RWPE2 (cell line): ENCODE results near the gene C1orf74.

Experiments
- ATAC-seq: fragments of 200-7000 bp; cut with Tn5 transposase; 3 replicates; pipeline ENCODE4 v1.9.1; 2021; ENCODE audit warnings: low read depth
- DNase-seq: peaks from one replicate; pipeline ENCODE4 v3.0.0-alpha.2; 2020; ENCODE audit warnings: low spot score
- H3K27ac ChIP-seq: fragments of 450-650 bp; 2 replicates; pipeline ENCODE4 v1.5.1; 2017; ENCODE audit warnings: mild to moderate bottlenecking; ENCODE audit not compliant: poor library complexity, severe bottlenecking
- H3K27me3 ChIP-seq: fragments of 250-450 bp; sonication (Bioruptor Pico); 2 replicates; pipeline ENCODE4 v1.5.1; 2021; ENCODE audit warnings: mild to moderate bottlenecking, moderate library complexity; ENCODE audit not compliant: insufficient read depth, poor library complexity, severe bottlenecking
- H3K36me3 ChIP-seq: fragments of 250-450 bp; sonication (Bioruptor Pico); 2 replicates; pipeline ENCODE4 v1.5.1; 2020; ENCODE audit warnings: low read depth, mild to moderate bottlenecking, moderate library complexity
- H3K4me1 ChIP-seq: fragments of 250-450 bp; sonication (Bioruptor Pico); 2 replicates; pipeline ENCODE4 v1.5.1; 2021; ENCODE audit warnings: mild to moderate bottlenecking, moderate library complexity; ENCODE audit not compliant: insufficient read depth, poor library complexity, severe bottlenecking
- H3K4me3 ChIP-seq: fragments of 250-450 bp; sonication (Bioruptor Pico); 2 replicates; pipeline ENCODE4 v1.5.1; 2021; ENCODE audit warnings: mild to moderate bottlenecking, moderate library complexity; ENCODE audit not compliant: severe bottlenecking
- H3K9me3 ChIP-seq: fragments of 250-450 bp; sonication (Bioruptor Pico); 2 replicates; pipeline ENCODE4 v1.5.1; 2021; ENCODE audit warnings: mild to moderate bottlenecking, moderate library complexity; ENCODE audit not compliant: severe bottlenecking
- TF ChIP-seq, protein P1 (sequence below): fragments of 450-650 bp; IDR thresholded peaks from one replicate; pipeline ENCODE4 v1.5.1; 2017; ENCODE audit warnings: mild to moderate bottlenecking, moderate library complexity; ENCODE audit not compliant: poor library complexity, severe bottlenecking

Gene C1orf74

DNA sequence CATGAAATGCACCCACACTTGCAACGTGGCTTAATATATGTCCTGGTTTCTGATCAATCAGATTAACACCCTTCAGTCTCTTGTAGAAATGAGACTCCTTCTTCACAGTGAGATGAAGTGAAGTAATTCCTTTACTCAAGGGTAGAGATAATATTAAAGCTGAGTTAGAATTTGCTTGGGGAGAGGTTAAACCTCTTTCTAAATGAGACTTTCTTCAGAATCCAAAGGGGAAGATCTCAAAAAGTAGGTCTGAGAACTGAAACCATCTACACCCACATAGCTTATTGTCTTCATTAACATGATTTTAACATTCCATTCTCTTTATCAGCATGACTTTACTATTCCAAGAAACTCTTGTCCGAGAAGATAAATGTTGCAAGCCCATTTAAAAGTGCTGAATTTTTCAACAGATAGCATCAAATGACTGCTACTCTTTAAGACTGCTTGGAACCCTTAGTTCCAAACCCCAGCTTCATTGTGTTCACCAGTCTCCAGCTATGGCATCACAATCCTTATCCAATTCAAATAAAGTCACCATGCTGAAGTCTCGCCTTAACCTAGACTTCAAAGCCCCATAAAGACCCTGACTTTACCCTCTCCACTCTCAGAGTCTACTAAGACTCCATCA is 47.8 kb downstream of the C1orf74 start:
- Histone ChIP-seq H3K27ac (no peak overlapping the region), H3K4me1 (no peaks in the 10 kb centered on the region), H3K27me3 (no peaks in the 10 kb centered on the region), H3K4me3 (no peak overlapping the region), H3K9me3 (no peaks in the 10 kb centered on the region), H3K36me3 (no peaks in the 10 kb centered on the region)
- DNase-seq = no peak
- ATAC-seq = no peak
- TF ChIP-seq, protein P1, sequence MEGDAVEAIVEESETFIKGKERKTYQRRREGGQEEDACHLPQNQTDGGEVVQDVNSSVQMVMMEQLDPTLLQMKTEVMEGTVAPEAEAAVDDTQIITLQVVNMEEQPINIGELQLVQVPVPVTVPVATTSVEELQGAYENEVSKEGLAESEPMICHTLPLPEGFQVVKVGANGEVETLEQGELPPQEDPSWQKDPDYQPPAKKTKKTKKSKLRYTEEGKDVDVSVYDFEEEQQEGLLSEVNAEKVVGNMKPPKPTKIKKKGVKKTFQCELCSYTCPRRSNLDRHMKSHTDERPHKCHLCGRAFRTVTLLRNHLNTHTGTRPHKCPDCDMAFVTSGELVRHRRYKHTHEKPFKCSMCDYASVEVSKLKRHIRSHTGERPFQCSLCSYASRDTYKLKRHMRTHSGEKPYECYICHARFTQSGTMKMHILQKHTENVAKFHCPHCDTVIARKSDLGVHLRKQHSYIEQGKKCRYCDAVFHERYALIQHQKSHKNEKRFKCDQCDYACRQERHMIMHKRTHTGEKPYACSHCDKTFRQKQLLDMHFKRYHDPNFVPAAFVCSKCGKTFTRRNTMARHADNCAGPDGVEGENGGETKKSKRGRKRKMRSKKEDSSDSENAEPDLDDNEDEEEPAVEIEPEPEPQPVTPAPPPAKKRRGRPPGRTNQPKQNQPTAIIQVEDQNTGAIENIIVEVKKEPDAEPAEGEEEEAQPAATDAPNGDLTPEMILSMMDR = no peak

DNA sequence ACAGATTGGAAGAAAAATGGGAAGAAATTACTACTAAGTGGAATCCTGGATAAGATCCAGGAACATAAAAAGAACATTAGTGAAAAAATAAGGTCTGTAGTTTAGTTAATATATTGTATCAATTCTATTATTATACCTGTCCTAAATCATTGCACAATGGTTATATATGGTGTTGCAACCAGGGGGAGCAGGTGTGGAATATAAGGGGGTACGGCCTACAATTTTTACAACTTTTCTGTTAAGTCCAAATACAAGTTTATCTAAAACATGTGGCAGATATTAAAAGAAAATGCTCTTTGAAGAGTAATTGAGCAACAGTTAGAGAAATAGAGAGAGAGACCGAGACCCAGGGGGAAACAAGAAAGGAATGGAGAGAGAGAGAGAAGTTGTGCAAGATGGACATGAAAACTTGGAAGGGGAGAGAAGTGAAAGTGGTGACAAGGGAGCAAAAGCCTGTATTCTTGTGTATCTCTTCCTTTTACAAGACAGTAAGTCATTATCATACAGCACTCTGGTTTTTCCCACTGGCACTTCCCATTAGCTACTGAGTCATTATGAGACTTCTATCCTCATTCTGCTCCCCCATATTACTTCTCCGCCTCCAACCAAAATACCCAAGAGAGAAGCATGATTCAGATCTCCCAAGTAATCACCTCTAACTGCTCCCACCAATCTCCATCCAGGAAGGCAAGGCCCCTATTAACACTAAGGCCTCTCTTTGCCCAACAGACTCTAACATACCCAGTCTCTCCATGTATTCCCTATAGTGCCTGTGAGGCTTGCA is 50.8 kb downstream of the C1orf74 start:
- ATAC-seq (no peak), DNase-seq (no peak)
- Histone ChIP-seq H3K4me1 (no peaks in the 10 kb centered on the region), H3K4me3 (no peak overlapping the region), H3K27me3 (no peaks in the 10 kb centered on the region), H3K36me3 (no peaks in the 10 kb centered on the region), H3K27ac (no peak overlapping the region), H3K9me3 (no peaks in the 10 kb centered on the region)
- TF ChIP-seq, protein P1 = no peak

DNA sequence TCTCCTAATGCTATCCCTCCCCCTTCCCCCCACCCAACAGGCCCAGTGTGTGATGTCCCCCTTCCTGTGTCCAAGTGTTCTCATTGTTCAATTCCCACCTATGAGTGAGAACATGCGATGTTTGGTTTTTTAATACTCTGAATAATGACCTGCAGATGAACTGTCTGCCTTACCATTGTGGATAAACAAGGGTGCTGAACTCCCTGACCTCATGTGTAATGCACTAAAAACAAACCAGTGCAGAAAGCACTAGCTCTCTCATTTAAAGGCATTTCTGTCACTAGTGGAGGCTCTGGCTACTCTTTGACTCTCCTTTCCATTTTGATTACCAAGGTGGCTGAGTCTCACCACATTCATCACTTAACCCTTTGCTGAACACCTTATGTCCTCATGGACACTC is 51.6 kb downstream of the C1orf74 start:
- Histone ChIP-seq H3K27ac (no peak overlapping the region), H3K9me3 (no peaks in the 10 kb centered on the region), H3K36me3 (no peaks in the 10 kb centered on the region), H3K4me1 (no peaks in the 10 kb centered on the region), H3K27me3 (no peaks in the 10 kb centered on the region), H3K4me3 (no peak overlapping the region)
- ATAC-seq (no peak), DNase-seq (no peak)
- TF ChIP-seq, protein P1 = no peak

DNA sequence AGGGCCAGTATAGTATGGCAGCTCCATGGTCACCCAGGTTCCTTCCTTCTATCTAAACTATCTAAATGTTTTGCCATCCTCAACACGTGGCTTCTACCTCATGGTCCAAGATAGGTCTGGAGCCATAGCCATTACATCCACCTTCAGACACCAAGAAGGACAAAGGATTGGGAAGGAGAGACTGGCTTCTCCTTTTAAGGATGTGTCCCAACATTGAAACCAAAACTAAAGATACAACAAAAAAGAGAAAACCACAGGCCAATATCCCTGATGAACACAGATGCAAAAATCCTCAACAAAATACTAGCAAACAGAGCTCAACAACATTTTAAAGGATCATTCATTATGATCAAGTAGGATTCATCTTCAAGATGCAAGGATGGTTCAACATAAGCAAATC is 54.9 kb downstream of the C1orf74 start:
- no peak overlapping the region for H3K27ac ChIP-seq
- DNase-seq (no peak), ATAC-seq (no peak)
- no peaks in the 10 kb centered on the region for H3K4me1 ChIP-seq
- H3K27me3 ChIP-seq = no peaks in the 10 kb centered on the region
- no peaks in the 10 kb centered on the region for H3K9me3 ChIP-seq
- H3K36me3 ChIP-seq = no peaks in the 10 kb centered on the region
- no peak overlapping the region for H3K4me3 ChIP-seq
- TF ChIP-seq, protein P1 = no peak
